ENCODE results near the gene ATF7IP.

Gene ATF7IP

DNA sequence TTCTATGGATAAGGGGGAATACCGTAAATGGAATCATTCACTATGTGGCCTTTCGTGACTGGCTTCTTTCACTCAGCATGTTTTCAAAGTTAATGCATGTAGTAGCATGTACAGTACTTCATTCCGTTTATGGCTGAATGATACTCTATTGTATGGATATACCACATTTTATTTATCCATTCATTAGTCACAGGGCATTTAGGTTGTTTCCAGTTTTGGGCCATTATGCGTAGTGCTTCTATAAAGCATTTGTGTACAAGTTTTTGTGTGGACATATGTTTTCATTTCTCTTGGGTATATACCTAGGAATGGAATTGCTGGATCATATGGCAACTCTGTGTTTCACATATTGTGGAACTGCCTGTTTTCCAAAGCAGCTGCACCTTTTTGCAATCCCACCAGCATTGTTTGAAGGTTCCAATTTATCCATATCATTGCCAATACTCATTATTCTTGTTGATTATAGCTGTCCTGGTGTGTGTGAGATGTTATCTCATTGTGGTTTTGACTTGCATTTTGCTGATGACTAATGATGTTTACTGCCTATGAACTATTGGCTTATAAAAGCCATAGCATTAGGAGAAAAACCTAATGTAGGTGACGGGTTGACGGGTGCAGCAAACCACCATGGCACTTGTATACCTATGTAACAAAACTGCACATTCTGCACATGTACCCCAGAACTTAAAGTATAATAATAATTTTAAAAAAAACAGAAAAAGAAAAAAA is 45.5 kb downstream of the ATF7IP start:
- DNase-seq (ENCODE audit: low spot score): no peak

DNA sequence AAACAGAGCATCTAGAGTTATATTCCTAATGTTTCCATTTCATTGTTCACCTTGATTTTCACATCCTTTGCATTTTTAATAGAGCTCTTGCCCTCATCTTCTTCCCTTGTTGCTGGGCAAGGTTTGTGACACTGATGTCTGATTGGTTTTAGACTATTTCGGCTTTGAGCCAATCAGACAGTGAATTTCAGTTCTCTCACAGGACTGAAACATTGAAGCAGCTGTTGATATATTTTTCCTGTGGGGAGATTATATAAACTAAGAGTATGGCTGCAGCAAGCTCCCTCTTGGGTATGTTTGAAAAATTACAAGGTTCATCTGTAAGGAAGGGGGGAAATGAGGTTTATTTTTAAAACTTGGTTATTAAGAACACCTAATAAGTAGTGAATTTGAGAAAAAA is 51.2 kb downstream of the ATF7IP start:
- peak; percentile 21 for DNase-seq (ENCODE audit: low spot score)

DNA sequence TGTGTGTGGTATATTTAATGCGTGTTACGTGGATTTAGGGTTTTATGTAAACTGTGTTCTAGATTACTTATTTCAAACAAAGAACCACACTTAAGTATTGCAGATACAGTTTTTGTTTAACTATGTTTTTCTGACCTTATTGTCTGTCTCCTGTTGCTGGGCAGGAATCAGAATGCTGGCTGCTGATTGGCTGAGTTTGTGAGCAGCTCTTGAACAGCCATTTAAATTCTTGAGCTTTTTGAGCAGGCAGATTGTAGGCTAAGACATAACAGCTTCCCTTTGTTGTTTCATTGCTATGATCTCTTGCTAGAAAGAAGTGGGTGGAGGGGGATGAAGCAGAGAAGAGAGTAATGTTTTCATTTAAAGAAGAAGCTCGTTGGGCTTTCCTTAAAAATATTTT is 52.2 kb downstream of the ATF7IP start:
- peak; percentile 56 for DNase-seq (ENCODE audit: low spot score)

DNA sequence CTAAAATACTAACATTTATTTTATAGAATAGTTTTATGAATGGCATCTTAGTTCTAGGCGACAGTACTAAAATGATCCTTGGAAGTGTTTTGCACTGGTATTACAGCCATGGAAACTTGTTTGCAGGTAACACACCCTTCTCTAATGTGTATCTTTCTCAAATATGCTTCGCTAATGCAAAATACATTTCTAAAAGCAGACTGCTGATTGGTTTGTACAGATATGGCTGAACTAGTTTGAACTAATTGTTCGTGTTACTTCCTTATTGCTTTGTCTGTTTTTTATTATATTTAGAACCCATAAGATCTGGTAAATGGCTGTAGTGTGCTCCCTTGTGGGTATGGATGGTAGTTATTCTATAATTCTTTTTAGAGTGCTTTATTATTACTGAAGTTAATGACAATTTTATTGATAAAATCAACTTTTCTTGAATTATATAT is 53.0 kb downstream of the ATF7IP start:
- DNase-seq (ENCODE audit: low spot score): no peak

DNA sequence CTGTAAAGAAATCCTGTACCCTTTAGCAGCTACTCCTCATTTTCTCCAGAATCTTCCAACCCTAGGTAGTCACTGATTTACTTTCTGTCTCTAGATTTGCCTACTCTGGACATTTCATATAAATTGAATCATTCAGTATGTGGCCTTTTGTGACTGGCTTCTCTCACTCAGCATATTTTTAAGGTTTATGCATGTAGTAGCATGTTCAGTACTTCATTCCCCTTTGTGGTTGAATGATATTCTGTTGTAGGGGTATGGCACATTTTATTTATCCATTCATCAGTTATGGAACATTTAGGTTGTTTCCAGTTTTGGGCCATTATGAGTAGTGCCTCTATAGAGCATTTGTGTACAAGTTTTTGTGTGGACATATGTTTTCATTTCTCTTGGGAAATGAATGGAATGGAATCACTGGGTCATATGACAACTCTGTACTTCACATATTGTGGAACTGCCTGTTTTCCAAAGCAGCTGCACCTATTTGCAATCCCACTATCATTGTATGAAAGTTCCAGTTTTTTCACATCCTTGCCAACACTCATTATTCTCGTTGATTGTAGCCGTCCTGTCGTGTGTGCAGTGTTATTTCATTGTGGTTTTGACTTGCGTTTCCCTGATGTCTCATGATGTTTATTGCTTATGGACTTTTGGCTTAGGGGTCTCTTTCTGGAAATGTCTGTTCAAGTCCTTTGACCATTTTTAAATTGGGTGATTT is 57.2 kb downstream of the ATF7IP start:
- no peak for DNase-seq (ENCODE audit: low spot score)

DNA sequence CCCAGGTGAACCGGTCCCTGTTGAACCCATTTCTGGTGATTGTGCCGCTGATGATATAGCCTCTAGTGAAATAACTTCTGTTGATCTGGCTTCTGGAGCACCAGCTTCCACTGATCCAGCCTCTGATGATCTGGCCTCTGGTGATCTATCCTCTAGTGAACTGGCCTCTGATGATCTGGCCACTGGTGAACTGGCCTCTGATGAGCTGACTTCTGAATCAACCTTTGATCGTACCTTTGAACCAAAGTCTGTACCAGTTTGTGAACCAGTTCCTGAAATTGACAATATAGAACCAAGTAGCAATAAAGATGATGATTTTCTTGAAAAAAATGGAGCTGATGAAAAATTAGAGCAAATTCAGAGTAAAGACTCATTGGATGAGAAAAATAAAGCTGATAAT is 59.1 kb downstream of the ATF7IP start:
- no peak for DNase-seq (ENCODE audit: low spot score)

DNA sequence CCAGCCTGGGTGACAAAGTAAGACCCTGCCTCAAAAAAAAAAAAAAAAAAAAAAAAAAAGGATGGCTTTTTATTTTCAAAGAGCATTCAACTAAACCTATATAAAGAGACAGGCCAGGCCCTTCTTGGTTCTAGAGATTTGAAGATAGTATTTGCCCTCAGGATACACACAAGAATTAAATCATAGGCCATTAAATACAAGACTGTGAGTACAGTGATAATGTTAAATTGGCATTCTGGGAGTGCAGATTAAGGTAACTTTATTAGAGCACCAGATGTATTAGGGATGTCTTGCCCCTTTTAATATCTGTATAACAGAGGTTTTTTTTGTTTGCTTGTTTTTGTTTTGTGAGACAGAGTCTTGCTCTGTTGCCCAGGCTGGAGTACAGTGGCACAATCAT is 61.3 kb downstream of the ATF7IP start:
- no peak for DNase-seq (ENCODE audit: low spot score)

DNA sequence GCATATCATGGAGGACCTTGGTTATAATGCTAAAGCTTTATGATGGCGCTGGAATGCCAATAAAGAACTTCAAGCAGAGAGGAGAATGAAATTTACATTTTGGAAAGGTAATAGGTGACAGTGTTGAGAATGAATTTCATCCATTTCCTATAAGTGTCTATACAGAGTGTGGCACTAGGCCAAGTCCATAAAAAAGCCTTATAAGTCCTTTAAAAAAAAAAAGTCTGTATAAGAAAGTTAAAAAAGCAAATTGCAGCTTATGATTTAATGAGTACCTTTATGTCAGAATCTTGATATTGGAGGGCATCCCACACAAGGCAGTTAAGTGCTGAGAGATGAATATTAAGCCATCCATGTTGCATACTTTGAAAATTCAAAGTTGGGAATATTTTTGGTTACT is 62.4 kb downstream of the ATF7IP start:
- DNase-seq (ENCODE audit: low spot score): no peak

DNA sequence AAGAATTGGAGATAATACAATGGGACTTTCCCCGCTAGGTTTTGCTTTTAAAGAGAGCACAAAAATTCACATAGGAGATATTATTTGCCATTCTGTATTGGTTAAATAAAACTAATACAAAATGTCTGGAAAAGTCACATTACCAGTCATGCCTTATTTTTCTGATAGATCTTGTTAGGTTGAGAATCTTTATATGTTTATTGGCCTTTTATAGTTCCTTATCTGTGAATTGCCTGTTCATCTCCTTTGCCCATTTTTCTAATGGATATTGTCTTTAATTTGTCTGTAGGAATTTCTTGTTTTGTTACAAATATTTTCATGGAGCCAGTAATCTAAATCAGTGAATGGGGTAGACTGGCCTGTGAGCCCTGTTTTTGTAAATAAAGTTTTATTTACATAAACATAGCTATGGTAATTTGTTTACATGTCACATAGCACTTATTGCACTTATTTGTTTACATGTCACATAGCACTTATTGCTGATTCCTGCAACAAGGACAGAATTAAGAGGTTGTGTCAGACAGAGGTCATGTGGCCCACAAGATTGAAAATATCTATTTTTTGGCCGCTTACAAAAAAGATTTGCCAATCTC is 65.0 kb downstream of the ATF7IP start:
- no peak for DNase-seq (ENCODE audit: low spot score)

DNA sequence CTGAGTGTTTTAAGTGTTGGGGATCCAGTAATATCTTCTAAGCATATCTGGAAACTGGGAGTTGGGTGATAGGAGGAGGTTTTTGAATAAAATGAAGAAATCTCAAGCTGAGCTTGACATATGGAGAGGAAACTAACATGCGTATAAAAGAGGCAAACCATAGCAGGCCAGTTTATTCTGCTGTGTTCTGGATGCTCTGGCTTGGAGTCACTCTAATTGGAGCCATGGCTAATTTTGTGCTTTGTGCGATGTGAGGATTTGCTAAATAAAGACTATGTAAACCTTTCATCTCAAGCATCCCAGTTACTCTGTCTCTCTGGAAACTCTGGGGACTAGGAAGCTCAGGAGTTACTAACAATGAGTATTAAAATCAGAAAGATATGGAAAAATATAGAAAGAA is 66.5 kb downstream of the ATF7IP start:
- no peak for DNase-seq (ENCODE audit: low spot score)

DNA sequence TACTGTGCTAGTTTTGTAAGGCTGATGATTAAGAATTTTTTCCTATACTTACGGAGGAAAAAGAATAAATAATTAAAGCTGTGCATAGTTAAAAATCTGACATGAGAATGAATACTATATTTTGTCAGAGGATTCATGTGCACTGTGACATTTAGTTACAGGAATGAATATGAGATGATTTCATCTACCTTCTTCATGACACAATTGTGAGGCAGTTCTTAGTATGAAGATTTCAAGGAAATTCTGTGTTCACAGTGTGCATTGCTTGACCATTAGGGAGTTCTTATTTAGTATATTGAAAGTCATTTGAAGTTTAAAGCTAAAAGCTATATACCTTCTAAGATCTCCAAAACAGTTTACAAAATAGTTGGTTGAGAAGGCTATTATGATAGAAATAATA is 70.1 kb downstream of the ATF7IP start:
- DNase-seq (ENCODE audit: low spot score): no peak

DNA sequence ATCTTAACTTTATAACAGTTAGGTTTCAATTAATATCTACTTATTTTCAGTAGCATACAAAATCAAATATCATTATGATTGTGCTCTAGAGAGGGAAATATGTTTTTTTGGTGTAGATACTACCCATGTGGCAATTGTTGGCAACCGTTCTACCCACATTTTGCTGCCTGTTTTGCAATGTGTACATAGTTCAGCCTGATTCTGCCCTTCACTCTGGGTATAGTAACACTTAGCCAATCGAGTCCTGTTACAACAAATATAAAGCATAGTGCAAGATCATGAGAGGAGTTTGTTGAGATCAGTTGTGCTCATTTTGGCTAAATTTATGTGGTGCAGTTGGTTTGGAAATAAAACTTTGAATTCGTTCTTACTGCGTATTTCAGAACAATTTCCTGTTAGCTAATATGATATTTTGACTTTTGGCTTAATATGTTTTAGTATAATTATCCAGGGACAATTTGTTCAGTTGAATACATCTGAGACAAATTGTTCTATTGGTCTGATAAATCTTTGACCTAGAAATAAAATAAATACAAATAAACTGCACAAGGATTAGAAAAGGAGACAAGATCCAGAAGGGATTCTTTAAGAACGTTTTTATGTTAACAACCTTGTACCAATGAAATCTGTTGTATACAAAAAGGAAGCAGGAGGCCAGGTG is 76.9 kb downstream of the ATF7IP start:
- no peak for DNase-seq (ENCODE audit: low spot score)

DNA sequence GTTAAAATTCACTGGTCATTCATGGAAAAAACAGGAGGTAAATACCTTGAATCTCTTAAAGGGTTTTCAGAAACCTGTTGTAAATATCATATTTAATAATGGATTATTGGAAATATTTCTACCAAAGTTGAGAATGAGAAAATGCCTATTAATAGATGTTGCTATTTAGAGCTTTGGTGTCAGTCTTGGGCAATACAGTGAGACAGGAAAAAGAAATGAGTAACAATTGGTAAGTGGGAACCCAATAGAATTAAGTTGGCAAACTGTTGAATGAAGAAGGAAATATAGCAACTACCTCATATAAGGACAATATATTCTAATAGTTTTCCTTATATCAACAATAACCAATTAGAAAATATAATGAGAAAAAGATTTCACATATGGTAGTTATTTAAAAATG is 78.0 kb downstream of the ATF7IP start:
- DNase-seq (ENCODE audit: low spot score): peak; percentile 16

DNA sequence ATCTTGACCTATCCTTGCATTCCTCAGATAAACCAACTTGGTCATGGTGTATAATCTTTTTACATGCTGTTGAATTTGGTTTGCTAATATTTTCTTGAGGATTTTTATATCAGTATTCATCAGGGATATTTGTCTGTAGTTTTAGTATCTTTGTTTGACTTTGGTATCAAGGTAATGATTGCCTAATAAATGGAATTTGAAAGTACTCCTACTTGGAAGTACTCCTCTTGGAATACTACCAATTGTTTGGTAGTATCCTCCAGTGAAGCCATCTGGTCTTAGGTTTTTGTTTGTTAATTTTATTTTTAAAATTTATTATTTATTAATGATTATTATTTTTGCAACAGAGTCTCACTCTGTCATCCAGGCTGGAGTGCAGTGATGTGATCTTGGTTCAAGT is 85.0 kb downstream of the ATF7IP start:
- no peak for DNase-seq (ENCODE audit: low spot score)

DNA sequence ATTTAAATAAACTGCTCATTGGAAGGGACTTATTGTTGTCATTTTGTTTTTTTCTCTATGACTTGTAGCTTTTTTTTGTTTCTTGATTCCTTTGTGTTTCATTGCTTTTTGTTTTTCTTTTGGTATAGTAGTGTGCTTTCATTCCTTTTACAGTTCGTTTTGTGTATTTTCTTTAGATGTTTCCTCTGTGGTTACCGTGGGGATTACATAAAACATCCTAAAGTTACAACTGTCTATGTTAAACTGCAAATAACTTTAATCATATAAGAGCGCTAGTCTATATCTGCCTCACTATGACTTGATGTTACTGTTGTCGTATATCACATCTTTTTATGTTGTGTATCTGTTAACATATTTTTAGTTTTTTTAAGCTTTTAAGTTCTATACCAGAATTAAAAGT is 86.9 kb downstream of the ATF7IP start:
- DNase-seq (ENCODE audit: low spot score): no peak

DNA sequence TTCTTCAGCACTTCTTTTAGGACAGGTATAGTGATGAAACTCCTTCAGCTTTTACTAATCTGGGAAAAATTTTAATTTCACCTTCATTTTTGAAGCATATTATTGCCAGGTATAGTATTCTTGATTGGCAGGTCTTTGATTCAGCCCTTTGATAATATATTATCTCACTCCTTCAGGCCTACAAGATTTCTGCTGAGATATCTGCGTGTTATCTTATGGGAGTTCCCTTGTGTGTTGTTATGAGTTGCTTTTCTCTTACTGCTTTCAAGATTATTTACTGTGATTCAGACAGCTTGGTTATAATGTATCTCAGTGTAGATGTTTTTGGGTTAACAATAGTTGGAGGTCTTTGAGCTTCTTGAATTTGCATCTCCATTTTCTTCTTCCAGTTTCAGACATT is 87.4 kb downstream of the ATF7IP start:
- DNase-seq (ENCODE audit: low spot score): no peak

DNA sequence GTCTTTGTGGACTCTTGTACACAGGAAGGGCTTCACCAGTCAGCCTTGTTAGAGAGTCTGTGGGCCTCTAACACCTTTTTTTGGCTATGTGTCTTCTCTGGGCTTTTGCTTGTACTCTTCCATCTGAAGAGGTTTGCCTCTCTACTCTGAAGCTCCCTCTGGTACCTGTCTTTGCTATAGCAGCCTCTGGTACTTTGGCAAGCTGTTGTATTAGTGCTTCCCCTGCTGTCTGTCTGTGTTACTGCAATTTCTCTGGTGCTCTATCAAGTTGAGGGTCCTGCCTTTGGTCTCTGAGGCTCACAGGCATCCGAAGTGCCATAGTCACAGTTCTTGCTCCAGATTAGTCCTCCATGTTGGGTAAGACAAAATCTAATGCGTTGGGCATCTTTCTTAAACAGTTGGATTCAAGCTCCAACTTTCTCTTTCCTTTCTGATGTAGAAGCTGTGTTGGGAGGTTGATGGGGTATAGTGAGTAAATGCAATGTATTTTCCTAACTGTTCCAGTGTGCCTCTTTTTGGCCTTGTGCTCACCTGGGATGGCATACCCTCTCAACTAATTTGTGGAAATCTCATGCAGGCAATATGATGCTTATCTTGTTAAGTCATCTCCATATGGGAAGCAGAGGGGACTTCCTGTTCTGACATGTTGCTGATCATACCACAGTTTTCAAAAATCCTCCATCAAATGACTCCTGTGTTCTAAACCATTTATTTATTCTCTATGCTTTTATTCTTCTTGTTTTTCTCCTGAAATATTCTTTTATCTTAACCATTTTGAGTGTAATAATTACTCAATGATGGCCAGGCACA is 88.8 kb downstream of the ATF7IP start:
- DNase-seq (ENCODE audit: low spot score): peak; percentile 22

DNA sequence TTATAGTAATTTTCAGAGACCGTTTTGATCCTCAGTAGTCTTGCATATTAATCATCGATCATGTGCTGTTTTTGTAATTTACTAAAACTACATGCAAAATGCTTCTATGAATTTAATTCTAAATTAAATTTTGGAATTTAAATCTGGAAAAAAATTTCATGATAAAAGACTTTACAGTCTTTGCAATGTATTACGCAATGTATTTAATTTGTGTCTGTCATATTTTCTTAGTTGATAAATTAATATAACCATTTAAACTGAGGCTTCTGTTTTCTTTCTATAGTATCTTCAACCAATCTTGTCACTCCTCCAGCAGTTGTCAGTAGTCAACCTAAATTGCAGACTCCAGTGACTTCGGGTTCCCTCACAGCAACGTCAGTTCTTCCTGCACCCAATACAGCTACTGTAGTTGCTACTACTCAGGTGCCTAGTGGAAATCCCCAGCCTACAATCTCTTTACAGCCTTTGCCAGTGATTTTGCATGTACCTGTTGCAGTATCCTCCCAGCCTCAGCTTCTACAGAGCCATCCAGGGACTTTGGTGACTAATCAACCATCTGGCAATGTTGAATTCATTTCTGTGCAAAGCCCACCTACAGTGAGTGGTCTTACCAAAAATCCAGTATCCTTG is 94.8 kb downstream of the ATF7IP start:
- no peak for DNase-seq (ENCODE audit: low spot score)

DNA sequence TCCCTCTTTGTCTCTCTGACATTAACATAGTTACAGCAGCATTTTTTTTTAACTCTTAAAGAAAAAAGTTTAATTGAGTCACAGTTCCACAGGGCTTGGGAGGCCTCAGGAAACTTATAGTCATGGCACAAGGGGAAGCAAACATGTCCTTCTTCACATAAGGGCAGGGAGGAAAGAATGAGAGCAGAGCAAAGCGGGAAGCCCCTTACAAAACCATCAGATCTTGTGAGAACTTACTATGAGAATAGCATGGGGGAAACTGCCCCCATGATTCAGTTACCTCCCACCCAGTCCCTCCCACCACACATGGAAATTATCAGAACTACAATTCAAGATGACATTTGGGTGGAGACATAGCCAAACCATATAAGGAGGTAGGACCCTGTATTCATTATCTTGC is 106.0 kb downstream of the ATF7IP start:
- no peak for DNase-seq (ENCODE audit: low spot score)

DNA sequence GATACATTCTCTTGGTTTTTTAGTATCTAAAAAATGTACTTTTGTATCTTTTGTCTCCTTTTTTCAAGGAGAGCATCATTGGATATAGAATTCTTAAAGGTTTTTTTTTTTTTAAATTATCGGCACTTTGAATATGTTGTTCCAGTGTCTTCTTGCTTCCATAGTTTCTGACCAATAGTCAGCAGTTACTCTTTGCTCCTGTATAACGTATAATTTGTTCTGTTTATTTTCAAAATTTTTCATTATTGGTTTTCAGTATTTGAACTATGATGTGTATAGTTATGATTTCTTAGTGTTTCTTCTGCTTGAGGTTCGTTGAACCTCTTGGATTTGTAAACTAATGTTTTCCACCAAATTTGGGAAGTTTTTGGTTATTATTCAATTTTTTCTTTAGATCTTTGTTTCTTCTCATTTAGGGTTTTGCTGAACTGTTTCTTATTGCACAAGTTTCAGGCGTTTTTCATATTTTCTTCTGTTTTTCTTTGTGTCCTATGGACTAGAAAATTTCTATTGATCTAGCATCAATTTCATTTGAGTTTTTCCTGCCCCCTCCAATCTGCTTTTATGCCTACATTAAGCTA is 108.3 kb downstream of the ATF7IP start:
- no peak for DNase-seq (ENCODE audit: low spot score)

DNA sequence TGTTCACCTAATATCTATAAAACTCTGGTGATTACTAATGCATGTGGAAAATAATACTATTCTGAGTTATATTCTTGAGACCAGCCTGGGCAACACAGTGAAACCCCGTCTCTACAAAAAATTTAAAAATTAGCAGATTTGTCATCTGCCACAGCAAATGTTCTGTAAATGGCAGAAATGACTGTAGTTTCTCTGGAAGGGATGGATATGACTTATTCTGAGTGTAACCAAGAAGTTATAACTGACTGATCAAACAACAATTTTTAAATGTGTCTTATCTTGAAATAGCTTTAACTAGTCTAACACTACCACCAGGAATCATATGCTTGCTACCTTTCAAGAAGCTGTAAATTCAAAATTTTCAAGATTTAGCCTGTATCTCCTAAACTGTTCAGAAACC is 113.5 kb downstream of the ATF7IP start:
- DNase-seq (ENCODE audit: low spot score): no peak
